ENCODE results near the gene RBFOX2.
"Not testable (repeated sequence)": the region's sequence is repeated elsewhere in the genome, so short reads cannot be mapped to it uniquely, and the experiment has no call there.

Gene RBFOX2

DNA sequence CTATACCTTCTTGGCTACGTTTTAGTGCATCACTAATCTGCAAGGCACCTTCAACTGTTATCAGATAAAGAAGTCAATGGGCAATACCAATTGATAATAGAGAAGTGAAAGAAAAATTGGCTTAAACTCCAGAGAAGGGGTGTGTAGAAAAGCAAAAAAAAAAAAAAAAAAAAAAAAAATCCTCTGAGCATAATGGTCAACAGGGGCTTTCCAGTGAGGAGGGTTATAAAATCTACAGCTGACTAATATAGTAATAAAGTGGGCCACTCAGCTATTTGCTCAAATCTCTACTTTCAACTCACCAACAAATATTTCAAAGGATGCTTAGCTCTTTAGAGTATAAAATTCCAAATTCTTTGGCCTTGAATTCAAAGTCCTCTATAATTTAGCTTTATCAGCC, 233.1 kb downstream of the RBFOX2 start:
- Histone ChIP-seq H3K4me3 (ENCODE audit: low read length) (no peak overlapping the region), H3K18ac (ENCODE audit: low read length) (no peak overlapping the region), H2BK5ac (ENCODE audit: low read length) (no peak overlapping the region), H3K27me3 (ENCODE audit: insufficient read depth, low read length, poor library complexity) (no peaks in the 10 kb centered on the region), H3K79me1 (ENCODE audit: low read length) (peaks cover 3% of the 10 kb centered on the region), H2AK5ac (ENCODE audit: low read length) (no peak overlapping the region), H3K4me2 (ENCODE audit: low read length) (no peak overlapping the region), H2BK15ac (replicated peaks; ENCODE audit: low read depth) (no peak overlapping the region), H3K4ac (ENCODE audit: low read depth, low read length) (no peak overlapping the region), H4K5ac (ENCODE audit: low read length) (no peak overlapping the region), H3K36me3 (ENCODE audit: control insufficient read depth, insufficient read depth, low read length) (no peaks in the 10 kb centered on the region), H4K8ac (ENCODE audit: low read depth, low read length) (no peak overlapping the region), H2BK120ac (ENCODE audit: low read depth, low read length) (no peak overlapping the region), H3K79me2 (ENCODE audit: control insufficient read depth, insufficient read depth, low read length) (no peaks in the 10 kb centered on the region), H3K27ac (ENCODE audit: low read depth, low read length) (no peak overlapping the region), H3K9ac (ENCODE audit: low read length) (no peak overlapping the region), H3K56ac (ENCODE audit: low read length) (no peak overlapping the region), H3K23ac (ENCODE audit: low read length) (no peak overlapping the region), H3K4me1 (ENCODE audit: control insufficient read depth, low read depth, low read length) (no peaks in the 10 kb centered on the region)
- DNase-seq = no peak
- no CpG with 5 or more reads among the region's 1 CpG for WGBS (ENCODE audit: extremely low coverage, insufficient coverage, low lambda C conversion rate)

DNA sequence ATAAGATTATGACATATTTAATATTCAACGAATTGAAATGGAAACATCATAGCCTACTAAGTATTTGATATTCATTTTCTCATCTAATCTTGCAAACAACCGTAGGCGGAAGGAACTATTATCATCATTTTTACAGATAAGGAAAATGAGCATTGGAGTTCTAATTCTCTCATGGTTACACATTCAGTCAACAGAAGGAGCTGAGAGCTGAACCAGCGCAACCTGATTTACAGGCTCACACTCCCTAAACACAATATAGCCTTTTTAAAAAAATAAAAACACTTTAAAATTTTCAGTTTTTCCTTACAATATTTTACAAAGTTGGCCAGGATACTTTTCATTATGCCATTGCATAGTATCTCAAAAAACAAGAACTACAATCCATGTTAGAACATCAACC, 236.1 kb downstream of the RBFOX2 start:
- no CpG with 5 or more reads among the region's 4 CpGs for WGBS (ENCODE audit: extremely low coverage, insufficient coverage, low lambda C conversion rate)
- Histone ChIP-seq H2BK5ac (ENCODE audit: low read length) (no peak overlapping the region), H3K23ac (ENCODE audit: low read length) (no peak overlapping the region), H3K4me2 (ENCODE audit: low read length) (no peak overlapping the region), H3K56ac (ENCODE audit: low read length) (no peak overlapping the region), H3K4ac (ENCODE audit: low read depth, low read length) (no peak overlapping the region), H2BK15ac (replicated peaks; ENCODE audit: low read depth) (no peak overlapping the region), H3K36me3 (ENCODE audit: control insufficient read depth, insufficient read depth, low read length) (no peaks in the 10 kb centered on the region), H3K4me3 (ENCODE audit: low read length) (no peak overlapping the region), H3K18ac (ENCODE audit: low read length) (no peak overlapping the region), H3K79me2 (ENCODE audit: control insufficient read depth, insufficient read depth, low read length) (no peaks in the 10 kb centered on the region), H2BK120ac (ENCODE audit: low read depth, low read length) (no peak overlapping the region), H3K79me1 (ENCODE audit: low read length) (peaks cover 3% of the 10 kb centered on the region), H2AK5ac (ENCODE audit: low read length) (no peak overlapping the region), H3K9ac (ENCODE audit: low read length) (no peak overlapping the region), H3K4me1 (ENCODE audit: control insufficient read depth, low read depth, low read length) (no peaks in the 10 kb centered on the region), H3K27me3 (ENCODE audit: insufficient read depth, low read length, poor library complexity) (no peaks in the 10 kb centered on the region), H3K27ac (ENCODE audit: low read depth, low read length) (no peak overlapping the region), H4K5ac (ENCODE audit: low read length) (no peak overlapping the region), H4K8ac (ENCODE audit: low read depth, low read length) (no peak overlapping the region)
- no peak for DNase-seq

DNA sequence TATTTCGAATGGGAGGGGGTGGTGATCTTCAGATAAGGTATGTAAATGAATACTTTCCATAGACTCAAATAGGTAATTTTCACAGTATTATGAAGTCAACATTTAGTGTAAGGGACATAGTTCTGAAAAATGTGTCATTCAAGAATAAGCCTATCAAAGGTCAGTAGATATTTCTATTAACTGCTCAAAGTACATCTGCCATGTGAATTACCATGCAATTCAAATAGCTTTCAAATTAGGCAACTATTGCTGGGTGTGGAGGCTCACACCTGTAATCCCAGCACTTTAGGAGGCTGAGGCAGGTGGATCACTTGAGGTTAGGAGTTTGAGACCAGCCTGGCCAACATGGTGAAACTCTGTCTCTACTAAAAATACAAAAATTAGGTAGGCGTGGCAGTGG, 236.8 kb downstream of the RBFOX2 start:
- not testable (repeated sequence) for H4K5ac ChIP-seq (ENCODE audit: low read length); H3K23ac ChIP-seq (ENCODE audit: low read length); H2AK5ac ChIP-seq (ENCODE audit: low read length); DNase-seq; H3K4me3 ChIP-seq (ENCODE audit: low read length); H3K4ac ChIP-seq (ENCODE audit: low read depth, low read length); H3K4me2 ChIP-seq (ENCODE audit: low read length); H3K27me3 ChIP-seq (ENCODE audit: insufficient read depth, low read length, poor library complexity); H3K9ac ChIP-seq (ENCODE audit: low read length); H2BK120ac ChIP-seq (ENCODE audit: low read depth, low read length); H4K8ac ChIP-seq (ENCODE audit: low read depth, low read length); H3K56ac ChIP-seq (ENCODE audit: low read length); H3K79me1 ChIP-seq (ENCODE audit: low read length); H2BK5ac ChIP-seq (ENCODE audit: low read length); H3K27ac ChIP-seq (ENCODE audit: low read depth, low read length); H3K18ac ChIP-seq (ENCODE audit: low read length); H3K36me3 ChIP-seq (ENCODE audit: control insufficient read depth, insufficient read depth, low read length); H3K79me2 ChIP-seq (ENCODE audit: control insufficient read depth, insufficient read depth, low read length); H2BK15ac ChIP-seq (replicated peaks; ENCODE audit: low read depth); H3K4me1 ChIP-seq (ENCODE audit: control insufficient read depth, low read depth, low read length)
- WGBS (ENCODE audit: extremely low coverage, insufficient coverage, low lambda C conversion rate) = no CpG with 5 or more reads among the region's 2 CpGs

- DNase-seq = no peak
- Histone ChIP-seq H3K27ac (ENCODE audit: low read depth, low read length) (no peak overlapping the region), H3K79me1 (ENCODE audit: low read length) (peaks cover 6% of the 10 kb centered on the region), H3K4ac (ENCODE audit: low read depth, low read length) (no peak overlapping the region), H3K56ac (ENCODE audit: low read length) (no peak overlapping the region), H3K36me3 (ENCODE audit: control insufficient read depth, insufficient read depth, low read length) (no peaks in the 10 kb centered on the region), H3K9ac (ENCODE audit: low read length) (no peak overlapping the region), H3K23ac (ENCODE audit: low read length) (no peak overlapping the region), H2BK5ac (ENCODE audit: low read length) (no peak overlapping the region), H4K5ac (ENCODE audit: low read length) (no peak overlapping the region), H3K4me3 (ENCODE audit: low read length) (no peak overlapping the region), H2AK5ac (ENCODE audit: low read length) (no peak overlapping the region), H2BK120ac (ENCODE audit: low read depth, low read length) (no peak overlapping the region), H2BK15ac (replicated peaks; ENCODE audit: low read depth) (no peak overlapping the region), H4K8ac (ENCODE audit: low read depth, low read length) (no peak overlapping the region), H3K27me3 (ENCODE audit: insufficient read depth, low read length, poor library complexity) (no peaks in the 10 kb centered on the region), H3K79me2 (ENCODE audit: control insufficient read depth, insufficient read depth, low read length) (no peaks in the 10 kb centered on the region), H3K18ac (ENCODE audit: low read length) (no peak overlapping the region), H3K4me2 (ENCODE audit: low read length) (no peak overlapping the region), H3K4me1 (ENCODE audit: control insufficient read depth, low read depth, low read length) (no peaks in the 10 kb centered on the region)
- WGBS (ENCODE audit: extremely low coverage, insufficient coverage, low lambda C conversion rate) = no CpG with 5 or more reads among the region's 4 CpGs
Observed at GRCh38 chr22:35785181-35785923, 243.3 kb downstream of the RBFOX2 start.

DNA sequence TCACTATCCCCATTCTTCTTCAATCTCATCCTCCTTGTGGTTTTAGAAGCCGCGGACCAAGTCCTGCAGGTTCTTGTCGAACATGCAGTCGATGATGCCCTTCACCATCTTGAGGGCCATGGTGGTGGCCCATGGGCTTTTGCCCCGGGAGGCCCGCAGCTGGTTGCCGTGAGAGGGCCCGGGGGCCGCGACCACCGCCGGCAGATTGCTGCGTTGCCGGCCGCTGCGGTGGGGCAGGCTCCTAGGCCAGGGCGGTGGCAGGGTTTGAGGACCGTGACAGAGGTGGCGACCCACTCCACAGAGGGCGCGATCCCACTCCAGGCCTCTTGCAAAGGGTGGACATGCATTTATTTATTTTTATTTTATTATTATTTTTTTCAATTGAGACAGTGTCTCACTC, 244.0 kb downstream of the RBFOX2 start:
- H3K27ac ChIP-seq (ENCODE audit: low read depth, low read length) = no peak overlapping the region

More for the DNA sequence above, 244.0 kb downstream of the RBFOX2 start:
- Histone ChIP-seq H4K5ac (ENCODE audit: low read length) (no peak overlapping the region), H2BK5ac (ENCODE audit: low read length) (no peak overlapping the region), H3K79me1 (ENCODE audit: low read length) (peaks cover 6% of the 10 kb centered on the region), H3K36me3 (ENCODE audit: control insufficient read depth, insufficient read depth, low read length) (no peaks in the 10 kb centered on the region), H3K56ac (ENCODE audit: low read length) (no peak overlapping the region), H3K4ac (ENCODE audit: low read depth, low read length) (no peak overlapping the region), H3K79me2 (ENCODE audit: control insufficient read depth, insufficient read depth, low read length) (no peaks in the 10 kb centered on the region), H3K4me2 (ENCODE audit: low read length) (no peak overlapping the region), H2BK15ac (replicated peaks; ENCODE audit: low read depth) (no peak overlapping the region), H3K23ac (ENCODE audit: low read length) (no peak overlapping the region), H2BK120ac (ENCODE audit: low read depth, low read length) (no peak overlapping the region), H3K4me1 (ENCODE audit: control insufficient read depth, low read depth, low read length) (no peaks in the 10 kb centered on the region), H2AK5ac (ENCODE audit: low read length) (no peak overlapping the region), H3K4me3 (ENCODE audit: low read length) (no peak overlapping the region), H3K27me3 (ENCODE audit: insufficient read depth, low read length, poor library complexity) (no peaks in the 10 kb centered on the region), H4K8ac (ENCODE audit: low read depth, low read length) (no peak overlapping the region), H3K9ac (ENCODE audit: low read length) (no peak overlapping the region), H3K18ac (ENCODE audit: low read length) (no peak overlapping the region)
- DNase-seq = no peak
- no CpG with 5 or more reads among the region's 21 CpGs for WGBS (ENCODE audit: extremely low coverage, insufficient coverage, low lambda C conversion rate)
